ENCODE measurements around the gene GBGT1. TPM values are rescaled to one million over a fixed set of nuclear protein-coding genes. Genes with fewer than 3 reads are reported as not detected.

GBGT1 gene
- total and polyA plus RNA-seq, 2 of the 4 experiments (the other 2 are of a cell fraction) = 1.8 to 3.2 TPM

- H3K9me1 ChIP-seq (ENCODE audit: insufficient read depth, low read length) = 0 out of 2 replicates have a peak, but pooled peaks cover 6% of the 10 kb centered on the region
- no peak overlapping the region for H4K8ac ChIP-seq (ENCODE audit: low read depth in 2 of 2, low read length in 2 of 2)
- H3K4me1 ChIP-seq (ENCODE audit: control insufficient read depth, insufficient read depth, low read length) = peaks cover 10% of the 10 kb centered on the region; the same call in 1 of the 2 replicates
- H3K36me3 ChIP-seq (ENCODE audit: control insufficient read depth, insufficient read depth, low read length) = no peaks in the 10 kb centered on the region
- H2BK20ac ChIP-seq (ENCODE audit: low read depth, low read length) = no peak overlapping the region
- no peak overlapping the region for H2BK5ac ChIP-seq (ENCODE audit: low read depth, low read length, poor library complexity, severe bottlenecking)
- H2AK5ac ChIP-seq (ENCODE audit: low read depth, low read length) = no peak overlapping the region
- CTCF ChIA-PET = interaction anchor here (0.6 to 1.6 kb wide), 2 partner anchors 24 to 131 kb away, joined by 3 to 10 read pairs; partner anchors contain the start of gene GTF3C5
- no peak overlapping the region for H3K4ac ChIP-seq (ENCODE audit: low read depth, low read length)
- no peak overlapping the region for H3K4me2 ChIP-seq (ENCODE audit: low read depth, low read length)
- DNase-seq (no peak), ATAC-seq (ENCODE audit: low read depth) (no peak)
- TF ChIP-seq, protein P1, sequence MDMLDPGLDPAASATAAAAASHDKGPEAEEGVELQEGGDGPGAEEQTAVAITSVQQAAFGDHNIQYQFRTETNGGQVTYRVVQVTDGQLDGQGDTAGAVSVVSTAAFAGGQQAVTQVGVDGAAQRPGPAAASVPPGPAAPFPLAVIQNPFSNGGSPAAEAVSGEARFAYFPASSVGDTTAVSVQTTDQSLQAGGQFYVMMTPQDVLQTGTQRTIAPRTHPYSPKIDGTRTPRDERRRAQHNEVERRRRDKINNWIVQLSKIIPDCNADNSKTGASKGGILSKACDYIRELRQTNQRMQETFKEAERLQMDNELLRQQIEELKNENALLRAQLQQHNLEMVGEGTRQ (IDR thresholded peaks at IDR 0.05; ENCODE audit: low read depth, low read length) = no peak
- TF ChIP-seq RFX5 (IDR thresholded peaks at IDR 0.05; ENCODE audit: low read depth, low read length) (no peak), BHLHE40 (IDR thresholded peaks at IDR 0.05; ENCODE audit: low read depth, low read length) (no peak), POLR2A (IDR thresholded peaks at IDR 0.05; ENCODE audit: low read depth, low read length) (no peak), MAFK (IDR thresholded peaks at IDR 0.05; ENCODE audit: low read depth, low read length) (no peak), NFE2L2 (IDR thresholded peaks at IDR 0.05; ENCODE audit: low read depth, low read length) (no peak), MXI1 (IDR thresholded peaks at IDR 0.05; ENCODE audit: borderline replicate concordance, low read depth, low read length) (no peak), RAD21 (IDR thresholded peaks at IDR 0.05; ENCODE audit: low read length) (no peak), CHD1 (IDR thresholded peaks at IDR 0.05; ENCODE audit: low read depth, low read length) (no peak), ELK1 (IDR thresholded peaks at IDR 0.05; ENCODE audit: borderline replicate concordance, low read depth, low read length) (no peak), MAZ (IDR thresholded peaks at IDR 0.05; ENCODE audit: borderline replicate concordance, low read depth, low read length) (no peak), SMC3 (IDR thresholded peaks at IDR 0.05; ENCODE audit: low read depth, low read length) (no peak), FOS (IDR thresholded peaks at IDR 0.05; ENCODE audit: low read depth, low read length) (no peak), CEBPB (IDR thresholded peaks at IDR 0.05; ENCODE audit: low read depth, low read length) (no peak)
- BruUV-seq (replicated peaks) = no TSS peak
- dilution Hi-C loops (cut with HindIII; ENCODE audit: low sequenced_read_pairs, unreplicated experiment) (no loop called here), intact Hi-C loops (cut with micrococcal nuclease) (no loop called here), in situ Hi-C loops (cut with MboI; ENCODE audit: low sequenced_read_pairs) (no loop called here)
- H3K56ac ChIP-seq (ENCODE audit: extremely low read depth, insufficient read depth, low read length) = no peak overlapping the region
- no peak overlapping the region for H4K91ac ChIP-seq (ENCODE audit: insufficient read depth, low read depth, low read length)
- H3K14ac ChIP-seq (replicated peaks; ENCODE audit: low read depth, low read length) = no peak overlapping the region
- no peak overlapping the region for H2AK9ac ChIP-seq (replicated peaks; ENCODE audit: low read depth, low read length, poor library complexity)
- H2BK15ac ChIP-seq (ENCODE audit: low read depth, low read length) = no peak overlapping the region
- H3K4me3 ChIP-seq (ENCODE audit: insufficient read depth, low read depth, low read length) = no peak overlapping the region
- no peak overlapping the region for H3K18ac ChIP-seq (ENCODE audit: low read depth, low read length)
- H4K5ac ChIP-seq (ENCODE audit: low read depth, low read length) = no peak overlapping the region
- no peaks in the 10 kb centered on the region; the same call in 1 of the 2 replicates for H3K27me3 ChIP-seq (ENCODE audit: control insufficient read depth, insufficient read depth, low read length)
- no peaks in the 10 kb centered on the region for H3K9me3 ChIP-seq (ENCODE audit: control insufficient read depth, insufficient read depth, low read length)
- no peak overlapping the region for H3K23ac ChIP-seq (ENCODE audit: low read depth, low read length)
- H3K27ac ChIP-seq (ENCODE audit: insufficient read depth, low read length) = no peak overlapping the region
- no peaks in the 10 kb centered on the region for H3K79me1 ChIP-seq (ENCODE audit: low read depth in 1 of 2, low read length in 2 of 2)
- H3K9ac ChIP-seq (ENCODE audit: low read depth, low read length) = no peak overlapping the region
- H2AFZ ChIP-seq (replicated peaks; ENCODE audit: low read length, poor library complexity) = no peak overlapping the region
- no peaks in the 10 kb centered on the region for H4K20me1 ChIP-seq (ENCODE audit: insufficient read depth, low read length)
- no peak overlapping the region for H2BK120ac ChIP-seq (ENCODE audit: low read depth, low read length)
- 80% methylated on average over 1 of the region's 4 CpGs; no CpG with 5 or more reads in 1 of the 2 experiments for WGBS, 2 experiments (ENCODE audit: extremely low coverage in 2 of 2, insufficient read length in 1 of 2)
- POLR2A ChIA-PET (ENCODE audit: unreplicated experiment) = no interaction called here
These were observed 2.2 kb downstream of the GBGT1 start for GRCh38 chr9:133161547-133161950.
